Keratinocyte (primary cell): ENCODE measurements around the gene CRHBP. TPM values are rescaled to one million over a fixed set of nuclear protein-coding genes. Genes with fewer than 3 reads are reported as not detected.
"Not testable (repeated sequence)": the region's sequence is repeated elsewhere in the genome, so short reads cannot be mapped to it uniquely, and the experiment has no call there.

Experiments used
- DNase-seq: peaks from one replicate; pipeline ENCODE4 v3.0.0-alpha.2; 2011; ENCODE audit warnings: low read depth, missing footprints, low spot score
- FAIRE-seq: peaks from 2 replicates; lab custom pipeline; 2011; peaks lifted over from hg19 to GRCh38; lab: Jason Lieb, UNC
- H2AFZ ChIP-seq: 2 replicates; pipeline ENCODE4 v1.6.0; 2012; ENCODE audit warnings: low read length, control low read depth, inconsistent platforms; ENCODE audit not compliant: control insufficient read depth
- H3K27ac ChIP-seq: 2 replicates; pipeline ENCODE4 v1.5.1; 2011; ENCODE audit warnings: low read length; ENCODE audit not compliant: control insufficient read depth, insufficient read depth
- H3K27me3 ChIP-seq: 3 replicates; pipeline ENCODE4 v1.6.0; 2011; ENCODE audit warnings: low read length; ENCODE audit not compliant: control insufficient read depth, insufficient read depth; ENCODE audit errors: extremely low read depth
- H3K36me3 ChIP-seq, 2 experiments: 2 replicates in 1 of 2; 3 replicates in 1 of 2; pipeline ENCODE4 v1.5.1; 2011; ENCODE audit warnings: low read length in 2 of 2, mild to moderate bottlenecking in 1 of 2; ENCODE audit not compliant: control insufficient read depth in 2 of 2, insufficient read depth in 2 of 2; ENCODE audit errors: extremely low read depth in 1 of 2
- H3K4me1 ChIP-seq: 3 replicates; pipeline ENCODE4 v1.5.1; 2011; ENCODE audit warnings: low read length; ENCODE audit not compliant: control insufficient read depth, insufficient read depth; ENCODE audit errors: extremely low read depth
- H3K4me2 ChIP-seq: 3 replicates; pipeline ENCODE4 v1.6.0; 2011; ENCODE audit warnings: low read depth, low read length; ENCODE audit not compliant: control insufficient read depth, insufficient read depth; ENCODE audit errors: extremely low read depth
- H3K4me3 ChIP-seq, 3 experiments: fragments of 200-600 bp in 1 of 3; sonication (generic) in 1 of 3; 2 replicates in 2 of 3; 3 replicates in 1 of 3; pipeline ENCODE4 v1.5.1; 2011 to 2016; ENCODE audit warnings: low read length in 3 of 3, mild to moderate bottlenecking in 3 of 3, control low read depth in 2 of 3, inconsistent platforms in 1 of 3, low read depth in 1 of 3, mixed read lengths in 1 of 3, mixed run types in 1 of 3, moderate library complexity in 1 of 3; ENCODE audit not compliant: control insufficient read depth in 2 of 3, insufficient read depth in 2 of 3; ENCODE audit errors: extremely low read depth in 1 of 3
- H3K79me2 ChIP-seq: 2 replicates; pipeline ENCODE4 v1.6.0; 2012; ENCODE audit warnings: low read length; ENCODE audit not compliant: control insufficient read depth, insufficient read depth
- H3K9ac ChIP-seq: 3 replicates; pipeline ENCODE4 v1.6.0; 2011; ENCODE audit warnings: low read length; ENCODE audit not compliant: control insufficient read depth, insufficient read depth; ENCODE audit errors: extremely low read depth
- H3K9me1 ChIP-seq: 3 replicates; pipeline ENCODE4 v1.6.0; 2011; ENCODE audit warnings: low read length; ENCODE audit not compliant: control insufficient read depth, insufficient read depth; ENCODE audit errors: extremely low read depth
- H3K9me3 ChIP-seq: 2 replicates; pipeline ENCODE4 v1.5.1; 2012; ENCODE audit warnings: low read depth, low read length; ENCODE audit not compliant: control insufficient read depth
- H4K20me1 ChIP-seq: 3 replicates; pipeline ENCODE4 v1.6.0; 2011; ENCODE audit warnings: low read length; ENCODE audit not compliant: control insufficient read depth, insufficient read depth; ENCODE audit errors: extremely low read depth
- EZH2 ChIP-seq: IDR thresholded peaks from one replicate; pipeline ENCODE4 v1.6.1; 2012; ENCODE audit warnings: inconsistent platforms, mild to moderate bottlenecking, low read length, moderate library complexity
- dilution Hi-C: fragments of 300-500 bp; cut with MboI; formaldehyde crosslinking; loops from one replicate; pipeline ENCODE4 v1.7.0; 2020; ENCODE audit warnings: low sequenced_read_pairs; ENCODE audit not compliant: extremely low pct_ligation_motif_present
- polyA plus RNA-seq, 5 experiments: library from polyadenylated mRNA; depleted of rRNA in 3 of 5; stranded (reverse) in 3 of 5; stranded (forward) in 1 of 5; unstranded in 1 of 5; fragments of >200 nt; gene quantifications; 1 replicate in 1 of 5; 2 replicates in 3 of 5; 3 replicates in 1 of 5; pipeline versions ENCODE4 v1.2.1 to v1.2.3, GENCODE V29; 2011 to 2012; ENCODE audit warnings: missing spikeins in 2 of 5, low read depth in 1 of 5, low replicate concordance in 1 of 5
- TF ChIP-seq, protein P1 (sequence below), 3 experiments: IDR thresholded peaks in 1 of 3; conservative IDR thresholded peaks in 1 of 3; optimal IDR thresholded peaks in 1 of 3; 2 replicates in 2 of 3; 3 replicates in 1 of 3; pipeline versions ENCODE3 to v1.5.1; 2011; ENCODE audit warnings: low read length in 3 of 3, mild to moderate bottlenecking in 3 of 3, moderate library complexity in 2 of 3, control low read depth in 1 of 3, inconsistent platforms in 1 of 3; ENCODE audit not compliant: insufficient read depth in 2 of 3; ENCODE audit errors: extremely low read depth in 1 of 3

CRHBP gene
- polyA plus RNA-seq, 1 donor (not counting 4 experiments of a cell fraction or from before 2014, with no cell fraction given), result not detected

- no peak overlapping the region for H3K9ac ChIP-seq
- no peaks in the 10 kb centered on the region for H3K79me2 ChIP-seq
- no peaks in the 10 kb centered on the region for H3K9me1 ChIP-seq
- H2AFZ ChIP-seq, result no peak overlapping the region
- H4K20me1 ChIP-seq, result no peaks in the 10 kb centered on the region
- no peaks in the 10 kb centered on the region for H3K36me3 ChIP-seq
- H3K27ac ChIP-seq, result no peak overlapping the region
- H3K9me3 ChIP-seq, result no peaks in the 10 kb centered on the region
- H3K4me2 ChIP-seq, result no peak overlapping the region
- no peaks in the 10 kb centered on the region for H3K4me1 ChIP-seq
- FAIRE-seq, result no peak
- dilution Hi-C loops, result no loop called here
- no peak for DNase-seq
- peaks cover 9% of the 10 kb centered on the region for H3K27me3 ChIP-seq
- TF ChIP-seq, protein P1, sequence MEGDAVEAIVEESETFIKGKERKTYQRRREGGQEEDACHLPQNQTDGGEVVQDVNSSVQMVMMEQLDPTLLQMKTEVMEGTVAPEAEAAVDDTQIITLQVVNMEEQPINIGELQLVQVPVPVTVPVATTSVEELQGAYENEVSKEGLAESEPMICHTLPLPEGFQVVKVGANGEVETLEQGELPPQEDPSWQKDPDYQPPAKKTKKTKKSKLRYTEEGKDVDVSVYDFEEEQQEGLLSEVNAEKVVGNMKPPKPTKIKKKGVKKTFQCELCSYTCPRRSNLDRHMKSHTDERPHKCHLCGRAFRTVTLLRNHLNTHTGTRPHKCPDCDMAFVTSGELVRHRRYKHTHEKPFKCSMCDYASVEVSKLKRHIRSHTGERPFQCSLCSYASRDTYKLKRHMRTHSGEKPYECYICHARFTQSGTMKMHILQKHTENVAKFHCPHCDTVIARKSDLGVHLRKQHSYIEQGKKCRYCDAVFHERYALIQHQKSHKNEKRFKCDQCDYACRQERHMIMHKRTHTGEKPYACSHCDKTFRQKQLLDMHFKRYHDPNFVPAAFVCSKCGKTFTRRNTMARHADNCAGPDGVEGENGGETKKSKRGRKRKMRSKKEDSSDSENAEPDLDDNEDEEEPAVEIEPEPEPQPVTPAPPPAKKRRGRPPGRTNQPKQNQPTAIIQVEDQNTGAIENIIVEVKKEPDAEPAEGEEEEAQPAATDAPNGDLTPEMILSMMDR (optimal IDR thresholded peaks at IDR 0.05 in 1 of 3, IDR thresholded peaks at IDR 0.05 in 1 of 3, conservative IDR thresholded peaks at IDR 0.05 in 1 of 3; ENCODE audit: extremely low read depth in 1 of 3, insufficient read depth in 2 of 3, low read length in 3 of 3), result no peak
- no peak for TF ChIP-seq EZH2
- H3K4me3 ChIP-seq, result no peak overlapping the region
Measured at GRCh38 chr5:76944638-76945037, 8.2 kb upstream of the CRHBP start.

- H3K9me1 ChIP-seq, H3K79me2 ChIP-seq, H3K4me1 ChIP-seq, H3K4me3 ChIP-seq, dilution Hi-C loops, H2AFZ ChIP-seq, H3K4me2 ChIP-seq, H3K36me3 ChIP-seq, H3K27me3 ChIP-seq, FAIRE-seq, H3K27ac ChIP-seq, H3K9ac ChIP-seq, H3K9me3 ChIP-seq, DNase-seq, H4K20me1 ChIP-seq: not testable (repeated sequence)
Measured at GRCh38 chr5:76945238-76945637, 7.6 kb upstream of the CRHBP start.

DNA sequence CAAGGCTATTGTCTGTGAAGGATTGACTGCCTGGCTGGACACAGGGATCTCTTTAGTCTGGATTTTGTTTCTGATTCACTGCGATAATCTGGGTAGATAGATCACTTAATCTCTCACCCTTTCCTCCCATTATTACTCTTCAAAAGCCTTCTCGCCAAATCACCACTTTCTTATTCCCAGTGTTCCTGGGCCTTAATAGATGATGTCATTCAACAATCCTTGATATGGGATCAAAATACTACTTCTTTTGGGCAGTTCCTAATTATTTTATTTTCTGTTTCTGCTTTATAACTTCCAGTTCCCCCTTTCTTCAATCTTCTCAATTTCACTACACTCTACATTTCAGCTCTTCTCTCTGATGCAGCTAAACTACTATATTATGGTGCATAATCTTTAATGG, 6.8 kb upstream of the CRHBP start:
- TF ChIP-seq EZH2, result no peak
- TF ChIP-seq, protein P1 (optimal IDR thresholded peaks at IDR 0.05 in 1 of 3, IDR thresholded peaks at IDR 0.05 in 1 of 3, conservative IDR thresholded peaks at IDR 0.05 in 1 of 3; ENCODE audit: extremely low read depth in 1 of 3, insufficient read depth in 2 of 3, low read length in 3 of 3), result no peak
- no peaks in the 10 kb centered on the region for H4K20me1 ChIP-seq
- FAIRE-seq (no peak), DNase-seq (no peak)
- no peaks in the 10 kb centered on the region for H3K36me3 ChIP-seq
- H3K27me3 ChIP-seq, result peaks cover 9% of the 10 kb centered on the region
- no peak overlapping the region for H3K4me2 ChIP-seq
- dilution Hi-C loops, result no loop called here
- H3K27ac ChIP-seq, result no peak overlapping the region
- no peak overlapping the region for H3K9ac ChIP-seq
- no peak overlapping the region for H2AFZ ChIP-seq
- no peak overlapping the region for H3K4me3 ChIP-seq
- no peaks in the 10 kb centered on the region for H3K9me1 ChIP-seq
- H3K9me3 ChIP-seq, result no peaks in the 10 kb centered on the region
- no peaks in the 10 kb centered on the region for H3K4me1 ChIP-seq
- no peaks in the 10 kb centered on the region for H3K79me2 ChIP-seq
